GM18517 (cell line): Measurements from ENCODE around the gene SECTM1.

Experiments
- ATAC-seq: cut with Tn5 transposase; IDR thresholded peaks from one replicate; pipeline ENCODE4 v1.9.1; 2021; ENCODE audit warnings: mild to moderate bottlenecking, moderate library complexity; ENCODE audit not compliant: unreplicated experiment

Gene SECTM1

DNA sequence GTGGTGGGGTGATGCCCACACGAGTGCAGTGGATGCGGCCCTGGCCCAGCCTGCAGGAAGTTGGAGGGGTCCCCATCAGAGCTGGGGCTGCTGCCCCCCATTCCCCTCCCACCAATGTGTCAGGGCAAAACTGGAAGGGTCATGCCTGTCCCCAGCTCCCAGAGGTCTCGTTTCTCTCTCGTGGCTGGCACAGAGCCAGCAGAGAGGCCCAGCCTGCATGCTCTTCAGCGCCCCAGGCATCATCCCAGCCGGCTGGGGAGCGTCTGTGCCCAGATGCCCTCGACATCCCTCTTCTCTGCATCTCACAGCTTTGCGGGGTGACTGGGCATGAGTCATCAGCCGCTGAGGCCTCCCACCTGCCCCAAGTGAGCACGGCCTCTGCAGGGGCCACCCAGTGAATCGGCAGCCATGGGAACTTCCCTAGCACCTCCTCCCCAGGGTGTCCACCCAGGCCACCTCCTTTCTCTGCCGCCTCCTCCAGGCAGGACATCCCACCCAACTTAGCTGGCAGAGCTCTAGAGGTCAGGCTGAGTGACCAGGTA is 50.3 kb downstream of the SECTM1 start:
- no peak for ATAC-seq

DNA sequence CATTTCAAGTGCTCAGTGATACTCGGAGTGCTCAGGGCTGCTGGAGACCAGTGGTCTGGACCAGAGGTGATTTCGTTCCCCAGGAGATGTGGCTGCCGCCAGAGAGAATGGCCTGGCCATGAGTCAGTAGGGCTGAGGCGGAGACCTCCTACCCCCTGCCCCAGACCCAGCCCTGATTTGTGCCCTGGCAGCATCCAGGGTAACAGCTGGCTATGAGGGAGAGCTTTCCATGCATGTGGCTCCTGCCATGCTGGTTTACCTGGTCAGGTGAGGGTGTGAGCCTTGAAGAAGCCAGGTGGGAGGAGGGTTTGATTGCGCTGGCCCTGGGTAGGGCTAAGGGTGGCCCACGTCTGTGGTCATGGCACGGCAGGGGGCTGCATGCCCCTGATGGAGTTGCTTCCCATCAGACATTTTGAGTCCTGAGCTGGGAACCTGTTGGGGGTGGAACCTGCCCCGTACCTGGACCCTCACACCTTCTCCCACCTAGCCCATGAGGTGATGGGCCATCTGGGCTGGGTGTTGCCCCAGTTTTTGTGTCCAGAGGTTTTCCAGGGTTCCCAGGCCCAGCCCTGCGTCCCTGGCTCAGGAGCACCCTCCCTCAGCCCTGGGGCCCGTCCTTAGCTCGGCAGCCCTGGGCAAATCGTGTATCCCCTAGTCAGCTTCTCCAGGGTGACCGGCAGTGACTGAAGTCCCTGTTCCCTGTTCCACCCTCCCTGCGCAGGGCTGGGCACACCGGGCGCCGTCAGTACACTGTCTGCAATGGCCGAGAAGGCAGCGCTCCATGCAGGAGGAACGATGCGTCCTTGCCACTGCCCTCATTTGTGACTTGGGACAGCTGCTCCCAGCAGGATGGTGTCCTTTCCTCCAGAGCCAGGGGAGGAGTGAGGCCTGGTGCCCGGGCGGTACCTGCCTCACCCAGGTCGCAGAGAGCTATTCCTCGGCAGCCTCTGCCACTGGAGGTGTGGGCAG is 51.0 kb downstream of the SECTM1 start:
- ATAC-seq = no peak

- ATAC-seq = no peak
These were observed 51.9 kb downstream of the SECTM1 start for GRCh38 chr17:82281502-82282238.

GRCh38 chr17:82281076-82281475 is 52.5 kb downstream of the SECTM1 start:
- no peak for ATAC-seq

GRCh38 chr17:82280537-82280936 is 53.0 kb downstream of the SECTM1 start:
- no peak for ATAC-seq

- ATAC-seq = no peak
These were observed 54.7 kb downstream of the SECTM1 start for GRCh38 chr17:82278786-82279391.

DNA sequence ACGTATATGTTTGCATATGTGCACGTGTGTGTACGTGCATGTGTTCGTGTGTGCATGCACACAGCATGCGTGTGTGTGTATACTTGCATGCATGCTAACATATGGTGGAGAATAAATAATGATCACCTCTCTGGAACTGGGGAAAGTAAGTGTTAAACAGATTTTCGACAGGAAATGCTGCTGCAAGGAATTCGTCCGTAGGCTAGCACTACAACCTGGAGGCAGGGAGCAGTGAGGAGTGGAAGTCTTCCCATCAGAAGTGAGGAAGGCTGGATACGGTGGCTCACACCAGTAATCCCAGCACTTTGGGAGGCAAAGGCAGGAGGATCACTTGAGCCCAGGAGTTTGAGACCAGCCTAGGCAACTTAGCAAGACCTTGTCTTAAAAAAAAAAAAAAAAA is 55.3 kb downstream of the SECTM1 start:
- ATAC-seq = no peak

DNA sequence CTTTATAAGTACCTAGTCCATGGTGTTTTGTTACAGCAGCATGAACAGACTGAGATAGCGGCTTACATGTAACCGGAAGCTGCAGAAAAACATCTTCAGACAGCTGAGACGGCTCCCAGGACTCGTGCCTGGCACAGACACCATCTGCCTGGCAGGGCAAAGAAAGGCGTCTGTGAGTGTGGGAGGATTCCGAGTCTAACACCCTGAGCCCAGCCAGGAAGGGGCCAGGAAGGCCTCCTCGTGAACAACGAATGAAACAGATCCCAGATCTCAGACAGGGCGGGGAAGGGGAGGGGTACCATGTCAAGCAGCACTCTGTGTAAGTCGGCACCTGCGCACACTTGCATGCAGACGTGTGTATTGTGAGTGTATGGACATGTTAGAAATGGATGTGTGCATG is 55.7 kb downstream of the SECTM1 start:
- ATAC-seq = no peak

DNA sequence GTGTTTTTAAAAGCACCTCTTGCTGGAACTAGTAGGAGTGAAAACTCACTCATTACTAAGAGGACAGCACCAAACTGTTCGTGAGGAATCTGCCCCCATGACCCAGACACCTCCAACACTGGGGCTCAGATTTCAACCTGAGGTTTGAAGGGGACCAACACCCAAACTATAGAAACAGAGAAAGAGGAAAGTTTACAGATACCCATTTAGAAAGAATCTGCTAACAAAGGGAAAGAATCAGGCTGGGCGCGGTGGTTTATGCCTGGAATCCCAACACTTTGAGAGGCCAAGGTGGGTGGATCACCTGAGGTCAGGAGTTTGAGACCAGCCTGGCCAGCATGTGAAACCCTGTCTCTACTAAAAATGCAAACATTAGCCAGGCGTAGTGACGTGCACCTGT is 56.6 kb downstream of the SECTM1 start:
- ATAC-seq = no peak

DNA sequence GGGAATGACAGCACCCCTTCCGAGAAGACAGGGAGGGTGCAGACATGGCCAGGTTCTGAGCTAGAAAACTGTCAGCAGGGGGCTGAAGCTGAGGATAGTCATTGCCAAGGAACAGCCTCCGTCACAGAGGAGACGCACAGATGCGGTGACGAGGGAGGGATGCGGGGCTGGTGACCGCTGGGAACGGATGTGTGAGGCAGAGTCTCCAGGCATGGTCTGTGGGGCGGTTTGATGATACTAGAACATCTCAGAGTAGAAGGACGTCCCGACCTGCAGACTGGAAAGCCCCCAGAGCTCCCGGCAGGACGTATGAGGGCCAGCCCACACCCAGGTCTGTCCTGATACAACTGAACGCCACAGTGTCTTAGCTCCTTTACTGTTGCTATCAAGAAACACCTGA is 58.2 kb downstream of the SECTM1 start:
- ATAC-seq = no peak

- no peak for ATAC-seq
These were observed 59.2 kb downstream of the SECTM1 start for GRCh38 chr17:82274134-82275020.

GRCh38 chr17:82273327-82274133 is 60.0 kb downstream of the SECTM1 start, which contains the start of gene CSNK1D:
TSS of gene CSNK1D (minus strand) at chr17:82273700. CDS start at chr17:82273381, 319 bp downstream.
- peak; percentile 63 for ATAC-seq

GRCh38 chr17:82272495-82273326 is 60.9 kb downstream of the SECTM1 start:
- ATAC-seq = no peak

GRCh38 chr17:82271401-82271800 is 62.2 kb downstream of the SECTM1 start:
- ATAC-seq = no peak
